Measurements from ENCODE around the gene CST9L.

The CST9L gene, protein sequence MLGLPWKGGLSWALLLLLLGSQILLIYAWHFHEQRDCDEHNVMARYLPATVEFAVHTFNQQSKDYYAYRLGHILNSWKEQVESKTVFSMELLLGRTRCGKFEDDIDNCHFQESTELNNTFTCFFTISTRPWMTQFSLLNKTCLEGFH

DNA sequence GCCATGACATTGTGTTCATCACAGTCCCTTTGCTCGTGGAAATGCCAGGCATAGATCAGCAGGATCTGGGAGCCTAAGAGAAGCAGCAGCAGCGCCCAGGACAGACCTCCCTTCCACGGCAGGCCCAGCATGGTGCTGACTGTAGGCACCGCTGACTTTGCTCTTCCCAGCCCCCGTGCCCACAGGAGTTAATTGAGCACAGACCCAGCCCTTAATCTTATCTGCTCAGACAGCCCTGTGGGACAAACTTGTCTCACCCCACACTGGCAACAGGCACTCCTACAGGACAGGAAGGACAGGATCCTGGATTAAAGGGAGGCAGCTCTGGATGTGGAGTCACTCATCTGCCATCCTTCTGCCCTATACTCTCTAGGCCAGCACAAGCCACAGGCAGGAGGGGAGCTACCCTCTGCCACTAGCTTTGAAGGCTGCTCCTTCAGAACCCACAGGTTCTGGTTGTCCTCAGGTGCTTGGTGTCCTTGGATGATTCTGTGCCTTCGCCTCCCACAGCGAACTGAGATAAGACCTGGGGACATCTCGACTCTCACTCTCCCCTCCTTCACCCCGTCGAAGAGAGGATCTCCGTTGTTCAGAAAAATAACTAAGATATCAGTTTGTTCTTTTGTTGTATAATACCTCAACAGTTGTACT, at the start of gene CST9L:
CST9L (minus strand) TSS at position 165 of the 651 bp plus-strand sequence; CDS start at position 131, 34 bp downstream.
- no peak for DNase-seq

DNA sequence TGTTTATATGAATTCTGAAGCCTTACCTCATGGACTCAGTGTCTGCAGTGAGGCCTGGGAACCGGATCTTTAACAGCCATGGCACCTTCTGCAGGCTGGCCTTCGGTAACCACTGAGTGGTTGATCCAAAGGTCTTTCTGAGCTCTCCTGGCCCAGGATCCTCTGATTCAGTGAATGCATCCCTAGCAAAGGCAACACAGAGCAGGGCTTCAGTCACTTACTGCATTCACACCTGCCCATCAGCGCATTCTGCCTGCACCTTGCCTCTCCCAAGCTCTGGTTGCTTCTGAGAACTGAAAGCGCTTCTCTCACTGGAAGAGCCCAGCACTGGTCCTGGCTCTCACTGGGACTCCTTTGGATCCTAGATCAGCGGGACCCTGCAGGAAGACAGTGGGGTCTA, 45.9 kb upstream of the CST9L start:
- DNase-seq = no peak

DNA sequence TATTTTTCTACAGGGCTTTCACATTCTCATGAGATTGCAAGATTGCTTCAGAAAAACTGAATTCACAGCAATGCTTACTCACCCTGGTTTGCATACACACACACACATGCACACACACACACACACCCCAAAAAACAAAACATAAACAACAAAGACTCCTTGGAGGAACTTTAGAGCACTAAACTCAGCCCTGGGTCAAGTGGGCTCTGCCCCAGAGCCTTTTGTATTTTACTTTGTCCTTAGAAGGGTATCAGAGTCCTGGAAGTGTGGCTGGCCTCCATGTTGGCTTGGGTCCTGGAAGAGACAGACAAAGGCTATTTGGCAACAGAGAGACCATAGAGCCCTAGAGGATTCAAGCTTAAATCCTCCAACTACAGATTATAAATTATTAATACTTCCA, 45.4 kb upstream of the CST9L start:
- DNase-seq = no peak

DNA sequence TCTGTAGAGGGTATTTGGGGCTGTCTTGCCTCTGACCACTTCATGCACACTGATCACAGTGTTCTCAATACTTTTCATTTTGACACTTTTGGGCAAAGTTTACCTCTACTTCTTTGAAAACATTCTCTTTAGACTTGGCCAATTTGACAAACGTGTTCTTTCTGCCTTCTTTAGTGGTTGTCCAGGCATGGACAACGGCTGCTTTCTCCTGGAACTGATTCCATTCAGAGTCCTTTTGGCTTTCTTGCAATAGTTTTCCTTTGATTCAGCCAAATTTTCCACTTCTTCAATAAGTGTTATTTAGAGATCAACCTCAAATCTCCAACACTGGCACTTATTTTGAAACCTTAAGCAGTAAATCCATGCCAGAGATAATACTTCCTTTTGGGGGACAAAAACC, 44.1 kb upstream of the CST9L start:
- no peak for DNase-seq

DNA sequence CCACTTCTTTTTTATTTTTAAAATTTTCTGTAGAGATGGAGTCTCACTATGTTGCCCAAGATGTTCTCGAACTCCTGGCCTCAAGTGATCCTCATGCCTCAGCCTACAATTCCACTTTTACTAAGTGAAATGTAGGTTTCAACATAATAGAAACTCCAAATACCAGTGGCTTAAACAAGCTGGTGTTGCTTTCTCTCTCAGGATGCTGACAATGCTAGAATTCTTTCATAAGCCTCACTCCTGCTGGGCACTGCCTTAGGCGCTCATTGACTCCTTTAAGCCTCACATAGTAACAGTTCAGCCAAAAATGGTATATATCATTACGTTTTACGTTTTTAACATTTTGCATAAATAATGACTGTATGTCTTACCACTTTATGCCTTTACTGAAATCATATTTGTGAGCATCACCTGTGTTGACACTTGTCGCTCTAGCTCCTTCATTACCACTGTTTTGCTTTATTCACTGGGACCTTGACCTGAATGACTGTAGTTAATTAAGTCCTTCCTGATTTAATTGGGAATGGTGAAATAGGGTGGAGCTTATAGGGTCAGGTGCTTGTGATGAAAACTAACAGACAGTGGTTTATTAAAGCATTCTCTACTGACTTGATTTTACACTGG, 41.3 kb upstream of the CST9L start:
- no peak for DNase-seq

DNA sequence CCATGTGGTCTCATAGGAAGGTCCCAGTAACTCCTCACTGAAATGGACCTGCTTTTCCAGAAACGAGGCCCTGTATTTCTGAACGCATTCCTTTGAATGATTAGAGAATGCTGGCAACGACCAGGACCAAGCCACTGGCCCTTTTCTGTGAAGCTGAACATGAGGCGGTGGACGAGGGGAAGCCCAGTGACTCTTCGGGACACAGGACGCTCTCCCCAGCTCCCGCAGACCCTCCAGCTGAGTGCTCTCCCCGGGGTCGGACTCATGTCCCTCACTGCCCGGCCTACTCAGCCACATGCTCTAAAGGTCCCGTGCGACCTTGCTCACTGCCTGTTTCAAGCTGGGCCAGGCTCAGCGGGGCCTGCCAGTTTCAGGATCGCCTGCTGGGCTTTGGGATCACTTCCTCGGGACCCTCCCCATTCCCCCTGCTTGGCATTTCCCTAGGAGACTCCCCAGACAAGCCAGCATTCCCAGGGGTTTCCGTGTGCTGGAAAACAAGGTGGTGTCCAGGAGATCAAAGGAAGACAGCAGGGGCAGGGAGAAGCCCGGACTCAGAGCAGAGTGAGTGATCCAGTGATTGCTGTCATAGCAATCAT, 40.1 kb upstream of the CST9L start:
- no peak for DNase-seq

DNA sequence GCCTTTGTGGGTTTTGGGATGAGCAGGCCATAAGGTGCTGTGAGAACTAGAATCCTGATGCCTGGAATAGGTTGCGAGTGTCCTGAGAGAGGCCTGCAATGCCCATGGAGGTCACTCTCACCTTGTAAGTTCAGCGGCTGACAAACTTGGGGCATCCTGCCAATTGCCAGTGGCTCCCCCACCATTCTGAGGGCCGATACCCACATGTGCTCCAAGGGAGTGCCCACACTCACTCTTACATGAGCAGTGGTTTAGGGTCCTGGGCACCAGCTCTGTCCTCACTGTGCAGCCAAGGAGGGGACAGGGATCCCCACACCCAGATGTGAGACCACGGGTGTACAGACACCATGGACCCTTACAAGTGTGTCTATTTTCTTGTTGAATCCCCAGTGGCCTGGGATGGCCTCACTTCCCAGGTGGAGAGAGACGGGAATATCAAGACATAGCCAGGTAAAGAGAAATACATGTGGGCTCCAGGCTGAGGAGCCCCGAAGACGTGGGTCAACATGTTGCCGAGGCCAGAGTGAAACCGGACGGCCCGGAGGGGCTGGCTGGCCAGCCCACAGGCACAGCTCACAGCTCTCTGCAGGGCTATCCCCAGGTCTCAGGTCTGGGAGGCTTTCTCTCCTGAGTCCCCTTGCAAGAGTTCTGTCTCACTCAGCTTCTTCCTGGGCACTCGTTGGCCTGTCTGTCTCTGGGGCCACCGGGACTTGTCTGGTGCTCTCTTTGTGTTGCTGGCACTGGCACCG, 39.4 kb upstream of the CST9L start:
- DNase-seq = no peak

DNA sequence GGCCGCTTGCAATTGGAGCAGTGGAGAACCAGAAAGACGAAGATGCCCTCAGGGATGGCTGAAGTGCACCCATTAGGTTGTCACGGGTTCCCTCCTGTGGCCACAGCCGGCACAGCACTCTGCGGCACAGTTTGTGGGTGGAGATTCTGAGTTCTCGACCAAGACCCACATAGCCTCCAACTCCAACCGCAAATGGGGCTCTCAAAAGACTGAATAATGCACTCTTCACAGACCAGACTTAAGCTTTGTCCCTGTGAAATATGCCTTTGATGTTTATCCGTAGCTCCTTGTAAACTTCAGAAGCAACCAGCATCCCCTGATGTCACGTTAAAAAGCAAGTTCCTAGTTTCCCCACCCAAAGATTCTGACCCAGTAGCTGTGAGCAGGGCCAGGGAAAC, 38.4 kb upstream of the CST9L start:
- DNase-seq = peak; percentile 86

DNA sequence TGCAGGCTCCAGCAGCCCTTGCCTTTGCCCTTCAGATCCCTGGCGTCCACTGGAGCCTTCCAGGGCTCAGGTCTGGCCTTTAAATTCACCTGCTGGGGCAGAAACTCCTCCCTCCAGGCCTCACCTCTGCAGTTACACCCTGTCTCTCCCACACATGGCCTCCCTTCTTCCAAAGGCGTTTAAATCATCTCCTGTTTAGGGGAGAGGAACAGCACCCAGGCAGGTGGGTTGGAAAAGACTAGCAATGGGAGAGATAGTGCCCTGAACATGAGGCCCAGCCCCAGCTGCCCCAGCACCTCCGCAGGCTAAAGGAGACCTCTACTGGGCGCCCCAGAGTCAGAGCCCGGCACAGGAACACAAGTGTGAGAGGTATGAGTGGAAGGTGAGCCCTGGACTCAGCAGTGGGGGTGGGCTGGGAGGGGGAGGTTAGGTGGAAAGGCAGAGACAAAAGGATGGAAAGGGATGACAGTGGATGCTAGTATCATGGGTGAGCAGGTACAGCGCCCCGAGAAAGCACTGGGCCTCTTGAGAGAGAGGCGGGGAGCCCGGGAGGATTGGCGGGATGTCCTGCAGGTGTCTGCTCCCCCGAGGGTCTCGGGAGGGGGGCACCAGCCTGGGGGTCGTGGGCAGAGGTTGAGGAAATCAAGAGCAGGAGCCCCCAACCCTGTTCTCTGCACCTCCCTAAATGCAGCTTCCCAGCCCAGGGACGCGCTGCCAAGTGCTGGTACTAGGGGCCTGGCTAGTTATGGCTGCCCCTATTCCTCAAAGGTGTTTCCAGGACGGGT, 37.8 kb upstream of the CST9L start, which contains the start of gene CST9:
CST9 (minus strand) TSS at position 51 of the 785 bp plus-strand sequence. CDS start 53 bp downstream, outside the sequence.
- no peak for DNase-seq

DNA sequence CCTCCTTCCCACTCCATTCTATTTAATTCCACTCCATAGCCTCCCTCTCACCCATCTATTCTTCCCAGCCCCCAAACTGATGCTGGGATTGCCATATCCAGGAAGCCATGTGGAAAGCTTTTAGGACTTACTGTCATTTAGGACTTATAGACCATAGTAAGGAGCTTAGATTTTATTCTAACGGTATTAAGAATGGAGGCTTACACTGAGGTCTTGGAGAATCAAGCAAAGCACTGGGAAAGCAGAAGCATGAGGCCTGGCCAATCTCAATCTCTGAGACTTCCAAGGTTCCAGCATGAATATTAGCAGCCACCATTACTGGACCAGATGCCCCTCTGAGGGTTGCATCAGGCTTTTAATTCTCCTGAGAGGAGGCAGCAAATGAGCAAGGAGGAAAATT, 36.0 kb upstream of the CST9L start:
- no peak for DNase-seq

DNA sequence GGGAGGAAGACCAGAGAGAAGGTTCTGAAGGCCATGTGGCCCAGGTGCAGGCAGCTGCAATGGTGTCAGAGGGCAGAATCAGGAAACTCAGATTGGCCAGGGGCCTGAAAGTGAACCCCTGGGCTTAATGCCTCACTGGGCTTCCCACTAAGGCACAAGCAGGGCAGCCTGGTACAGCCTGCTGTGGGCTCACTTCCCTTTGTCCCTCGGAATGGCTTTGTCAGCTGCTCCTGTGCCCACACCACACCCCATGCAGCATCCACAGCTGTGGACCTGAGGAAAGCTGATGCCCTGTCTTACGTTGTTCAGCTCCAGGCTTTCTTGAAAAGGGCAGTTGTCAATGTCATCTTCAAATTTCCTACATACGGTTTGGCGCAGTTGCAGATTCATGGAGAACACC, 35.0 kb upstream of the CST9L start:
- DNase-seq = no peak

DNA sequence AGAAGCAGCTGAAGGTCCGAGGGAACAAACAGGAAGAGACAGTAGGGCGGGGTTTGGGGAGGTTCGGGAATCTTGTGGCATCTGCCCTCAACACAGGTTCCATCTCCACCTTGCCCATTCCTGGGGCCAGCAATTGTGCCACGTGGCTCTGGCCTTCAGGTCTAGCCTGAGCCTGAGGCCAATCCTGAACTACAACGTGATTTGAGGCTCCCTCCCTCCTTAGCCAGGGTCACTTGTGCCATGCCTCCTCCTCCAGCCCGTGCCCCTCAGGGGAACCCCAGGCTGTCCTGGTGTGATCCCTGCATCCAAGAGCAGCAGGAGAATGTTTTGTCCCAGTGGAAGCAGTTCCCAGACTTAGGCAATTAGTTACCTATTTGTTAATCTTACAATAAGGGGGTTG, 34.4 kb upstream of the CST9L start:
- no peak for DNase-seq

DNA sequence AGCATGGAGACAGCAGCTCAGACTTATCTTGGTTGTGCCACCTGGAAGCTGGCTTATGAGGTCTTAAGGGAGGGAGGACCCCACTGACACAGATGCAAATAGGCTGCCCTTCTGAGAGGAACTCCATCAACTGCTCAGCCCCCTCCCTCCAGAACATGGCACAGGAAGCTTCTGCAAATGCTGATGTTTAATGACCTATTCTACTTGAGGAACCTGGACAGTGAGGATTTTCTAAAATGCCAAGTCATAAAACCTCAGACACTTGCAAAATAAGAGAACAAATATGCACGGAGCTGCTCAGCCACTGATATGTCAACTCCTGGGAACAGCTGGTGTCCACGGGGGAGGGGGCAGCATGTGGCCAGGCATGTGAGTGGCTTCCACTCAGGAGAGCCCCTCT, 34.0 kb upstream of the CST9L start:
- DNase-seq = no peak

DNA sequence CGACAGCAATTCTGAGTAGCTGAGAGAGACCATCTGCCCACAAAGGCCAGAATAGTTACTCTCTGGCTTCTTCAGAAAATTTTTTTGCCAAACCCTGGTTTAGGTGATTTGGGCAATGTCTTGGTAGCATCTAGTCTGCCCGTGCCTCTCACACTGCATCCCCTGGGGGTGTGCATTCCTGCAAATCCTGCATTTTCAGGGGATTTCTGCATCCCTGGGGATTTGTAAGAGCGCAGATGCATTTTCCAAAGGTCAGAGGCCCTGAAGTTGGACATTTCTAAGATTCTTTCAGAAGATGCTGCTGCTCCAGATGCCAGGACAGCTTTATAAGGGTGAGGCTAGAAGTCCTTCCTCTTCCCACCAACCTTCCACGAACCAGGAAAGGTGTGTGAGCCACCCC, 33.4 kb upstream of the CST9L start:
- no peak for DNase-seq

DNA sequence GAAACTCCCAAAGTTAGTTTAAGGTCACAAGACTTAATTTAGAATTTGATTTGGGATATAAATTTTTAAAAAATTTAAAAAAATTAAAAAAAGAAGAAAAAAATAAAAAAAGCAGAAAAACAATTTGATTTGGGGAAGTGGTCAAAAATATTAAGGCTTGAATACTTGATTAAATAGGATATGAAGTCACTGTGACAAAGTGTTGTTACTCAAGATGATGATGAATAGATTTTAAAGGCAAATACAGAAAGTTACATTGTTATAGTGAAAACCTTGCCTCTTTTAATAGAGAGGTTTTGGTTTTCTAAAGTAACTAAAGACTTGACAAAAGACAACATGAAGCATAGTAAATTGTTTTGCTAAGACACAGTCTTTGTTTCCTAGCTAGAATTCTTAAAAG, 30.2 kb upstream of the CST9L start:
- no peak for DNase-seq

DNA sequence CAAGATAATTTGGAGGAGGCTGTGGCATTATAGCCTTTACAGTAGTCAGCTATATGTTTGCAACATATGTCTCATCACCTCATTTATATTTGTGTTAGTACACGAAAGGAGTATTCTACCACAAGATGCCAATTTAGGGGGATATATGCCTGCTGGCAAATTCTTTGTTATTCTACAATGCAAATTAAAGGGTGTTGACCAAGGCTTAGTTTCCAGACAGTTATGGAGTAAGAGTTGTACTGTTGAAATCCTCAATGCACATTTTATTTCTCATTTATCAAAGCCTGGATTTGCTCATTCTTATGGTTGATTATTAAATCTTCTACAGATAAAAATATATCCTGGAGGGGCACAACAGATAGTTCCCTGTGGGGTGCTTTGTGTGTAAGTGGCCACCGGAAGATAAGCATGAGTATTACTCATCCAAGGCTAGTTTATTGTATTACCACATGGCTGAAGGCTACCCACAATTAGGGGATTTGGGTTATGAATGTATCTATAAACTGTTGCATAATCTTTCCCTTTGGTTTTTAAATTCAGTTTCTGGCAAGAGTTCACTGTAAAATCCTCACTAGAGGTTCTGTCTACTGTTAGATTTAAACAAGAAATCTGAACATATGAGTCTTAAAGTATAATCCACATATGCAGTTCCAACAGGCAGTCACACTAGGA, 28.4 kb upstream of the CST9L start:
- DNase-seq = no peak

DNA sequence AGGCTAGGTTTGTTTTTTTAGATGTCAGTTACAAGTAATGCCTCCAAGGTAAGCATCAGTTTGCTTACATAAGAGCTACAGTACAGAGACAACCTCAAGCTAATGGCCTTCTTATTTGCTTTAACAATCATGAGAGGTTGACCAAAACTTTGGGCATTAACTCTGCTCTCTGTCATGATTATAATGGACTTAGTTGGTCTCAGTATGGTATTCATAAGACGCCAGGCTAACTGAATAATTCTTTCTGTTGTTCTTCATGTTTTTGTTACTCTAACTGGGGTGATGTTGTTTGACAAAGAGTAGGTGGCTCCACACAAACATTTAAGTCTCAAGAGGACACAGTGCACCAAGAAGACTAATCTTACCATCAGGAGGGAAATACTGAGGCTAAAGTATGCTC, 27.7 kb upstream of the CST9L start:
- no peak for DNase-seq

DNA sequence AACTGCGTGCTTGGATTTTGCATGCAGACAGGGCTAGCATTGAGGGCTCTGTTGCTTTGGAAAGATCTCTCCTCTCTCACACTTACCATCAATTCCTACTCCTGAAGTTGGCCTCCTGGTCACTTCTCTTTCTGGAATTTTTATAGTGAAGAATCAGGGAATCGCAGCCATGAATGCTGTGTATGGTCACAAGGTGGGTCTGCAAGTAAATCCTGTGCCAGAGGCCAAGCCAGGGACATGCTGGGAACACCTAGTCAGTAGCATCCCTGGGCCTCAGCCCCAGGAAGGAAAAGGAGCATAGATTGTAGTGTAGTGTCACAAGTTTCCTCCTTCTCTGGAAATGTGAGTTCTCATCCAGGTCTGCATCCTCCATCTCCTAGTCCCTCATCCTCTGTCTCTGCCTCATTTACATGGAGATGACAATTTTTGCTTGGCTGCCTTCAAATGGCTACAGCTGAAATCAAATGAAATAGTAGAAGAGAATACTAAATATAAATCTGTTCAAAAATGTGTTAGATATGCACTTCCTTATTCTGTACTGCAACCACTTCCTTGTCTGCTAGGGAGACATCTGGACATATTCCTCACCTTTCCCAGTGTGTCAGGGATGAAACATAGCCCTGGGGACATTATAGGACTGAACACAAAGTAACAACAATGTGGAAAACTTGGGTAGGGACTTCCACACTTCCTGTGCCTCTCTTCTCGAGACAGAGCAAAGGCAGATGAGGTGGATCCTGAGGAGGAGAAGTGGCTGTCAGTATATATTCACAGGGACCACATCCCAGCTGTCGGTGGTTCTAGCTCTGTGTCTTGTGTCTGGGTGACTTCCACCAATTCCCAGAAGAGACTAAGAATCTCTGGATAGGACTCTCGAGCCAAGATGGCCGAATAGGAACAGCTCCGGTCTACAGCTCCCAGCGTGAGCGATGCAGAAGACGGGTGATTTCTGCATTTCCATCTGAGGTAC, 20.4 kb upstream of the CST9L start:
- DNase-seq = no peak

DNA sequence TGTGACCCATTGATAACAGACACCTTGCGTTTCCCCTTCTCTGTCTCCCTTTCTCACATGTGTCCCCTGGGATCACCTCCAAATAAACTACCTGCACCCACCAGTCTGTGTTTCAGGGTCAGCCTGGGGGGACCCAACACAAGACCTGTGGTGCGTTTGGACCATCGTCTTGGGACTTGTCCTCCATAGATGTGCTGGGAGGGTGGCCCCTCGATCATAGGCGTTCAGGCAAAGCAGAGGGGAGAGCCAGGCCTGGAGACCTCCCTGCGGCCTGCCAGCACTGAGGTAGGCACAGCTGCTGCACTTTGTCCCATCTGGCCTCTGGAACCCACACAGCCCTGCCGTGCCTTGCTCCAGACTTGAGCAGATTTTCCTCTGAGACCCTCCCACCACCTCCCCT, 19.3 kb upstream of the CST9L start:
- DNase-seq = peak; percentile 33

DNA sequence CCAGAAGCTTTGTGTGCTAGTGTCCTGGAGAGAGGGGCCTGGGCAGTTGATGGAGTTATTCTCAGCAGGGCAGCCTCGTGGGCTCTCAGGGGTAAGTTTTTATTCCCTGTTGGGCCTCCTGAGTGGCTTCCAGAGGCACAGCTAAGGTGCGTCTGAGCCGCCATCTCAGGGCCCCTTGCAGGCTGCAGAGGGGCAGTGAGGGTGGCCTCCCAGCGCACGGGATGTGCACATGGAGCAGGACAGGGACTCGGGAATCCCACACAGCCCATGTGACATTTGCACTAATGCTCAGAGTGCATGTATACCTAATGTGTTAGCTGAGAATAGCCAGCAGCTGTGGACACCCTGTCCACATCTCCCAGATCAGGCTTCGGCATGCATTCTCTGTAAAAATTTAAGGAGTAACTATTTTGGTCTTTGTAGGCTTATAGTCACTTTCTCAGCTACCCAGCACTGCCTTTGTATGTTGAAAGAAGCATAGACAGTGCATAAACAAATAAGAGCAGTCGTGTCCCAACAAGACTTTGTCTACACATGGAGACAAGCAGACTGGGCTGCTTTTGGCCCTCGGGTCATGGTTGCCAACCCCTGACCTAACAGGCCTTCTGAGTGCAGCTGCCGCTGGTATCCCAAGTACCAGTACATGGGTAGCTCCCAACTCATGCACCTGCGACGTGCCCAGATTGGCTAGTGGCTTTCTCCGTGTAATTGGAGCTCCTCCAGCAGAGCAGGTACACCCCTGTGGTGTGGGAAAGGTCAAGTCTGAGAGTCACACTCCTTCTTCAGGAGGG, 18.6 kb upstream of the CST9L start:
- peak; percentile 33 for DNase-seq

Data from activated CD8-positive, alpha-beta memory T cell treated with anti-CD3 and anti-CD28 coated beads for 24 hours (primary cell).